HEK293 (cell line): ENCODE results near the gene KRT15.

Source experiments
- FEZF1 ChIP-seq: fragments of 450-650 bp; formaldehyde crosslinking; IDR thresholded peaks from 2 replicates; pipeline ENCODE4 v1.5.1; 2016; ENCODE audit warnings: missing biosample characterization, missing genetic modification characterization
- GLIS1 ChIP-seq: fragments of 450-650 bp; formaldehyde crosslinking; IDR thresholded peaks from 2 replicates; pipeline ENCODE4 v1.5.1; 2016; ENCODE audit warnings: missing biosample characterization, missing genetic modification characterization
- GLIS2 ChIP-seq: fragments of 450-650 bp; formaldehyde crosslinking; IDR thresholded peaks from 2 replicates; pipeline ENCODE4 v1.5.1; 2016; ENCODE audit warnings: missing biosample characterization, missing genetic modification characterization
- SP7 ChIP-seq: fragments of 450-650 bp; formaldehyde crosslinking; IDR thresholded peaks from 2 replicates; pipeline ENCODE4 v1.5.1; 2016; ENCODE audit warnings: missing biosample characterization, missing genetic modification characterization
- TRIM28 ChIP-seq: IDR thresholded peaks from 2 replicates; pipeline ENCODE4 v1.6.1; 2011; ENCODE audit warnings: low read length, control low read depth, borderline replicate concordance
- ZBTB17 ChIP-seq: fragments of 450-650 bp; formaldehyde crosslinking; IDR thresholded peaks from 2 replicates; pipeline ENCODE4 v1.5.1; 2016; ENCODE audit warnings: missing biosample characterization, missing genetic modification characterization
- ZNF10 ChIP-seq: fragments of 450-650 bp; formaldehyde crosslinking; IDR thresholded peaks from 2 replicates; pipeline ENCODE4 v1.5.1; 2017; ENCODE audit warnings: missing biosample characterization, missing genetic modification characterization
- ZNF146 ChIP-seq: fragments of 450-650 bp; formaldehyde crosslinking; IDR thresholded peaks from 2 replicates; pipeline ENCODE4 v1.5.1; 2016; ENCODE audit warnings: missing biosample characterization, missing genetic modification characterization
- ZNF175 ChIP-seq: fragments of 450-650 bp; formaldehyde crosslinking; IDR thresholded peaks from 2 replicates; pipeline ENCODE4 v1.5.1; 2016; ENCODE audit warnings: missing biosample characterization, missing genetic modification characterization
- ZNF23 ChIP-seq: fragments of 450-650 bp; formaldehyde crosslinking; IDR thresholded peaks from 2 replicates; pipeline ENCODE4 v1.5.1; 2016; ENCODE audit warnings: missing biosample characterization, missing genetic modification characterization, borderline replicate concordance
- ZNF302 ChIP-seq: fragments of 450-650 bp; formaldehyde crosslinking; IDR thresholded peaks from 2 replicates; pipeline ENCODE4 v1.5.1; 2016; ENCODE audit warnings: missing biosample characterization, missing genetic modification characterization, low read depth
- ZNF394 ChIP-seq: fragments of 450-650 bp; formaldehyde crosslinking; IDR thresholded peaks from 2 replicates; pipeline ENCODE4 v1.5.1; 2016; ENCODE audit warnings: missing biosample characterization, missing genetic modification characterization, mild to moderate bottlenecking, moderate library complexity, borderline replicate concordance
- ZNF48 ChIP-seq: fragments of 450-650 bp; formaldehyde crosslinking; IDR thresholded peaks from 2 replicates; pipeline ENCODE4 v1.5.1; 2016; ENCODE audit warnings: missing biosample characterization, missing genetic modification characterization
- ZNF560 ChIP-seq: fragments of 450-650 bp; formaldehyde crosslinking; IDR thresholded peaks from 2 replicates; pipeline ENCODE4 v1.5.1; 2017; ENCODE audit warnings: missing biosample characterization, missing genetic modification characterization, borderline replicate concordance
- ZNF596 ChIP-seq: fragments of 450-650 bp; IDR thresholded peaks from 2 replicates; pipeline ENCODE4 v1.5.0; 2018; ENCODE audit warnings: missing biosample characterization, mild to moderate bottlenecking, missing genetic modification characterization, moderate library complexity
- ZNF623 ChIP-seq: fragments of 450-650 bp; formaldehyde crosslinking; IDR thresholded peaks from 2 replicates; pipeline ENCODE4 v1.5.1; 2016; ENCODE audit warnings: missing biosample characterization, missing genetic modification characterization
- ZSCAN30 ChIP-seq: fragments of 450-650 bp; IDR thresholded peaks from 2 replicates; pipeline ENCODE4 v1.5.1; 2018; ENCODE audit warnings: missing biosample characterization, mild to moderate bottlenecking, missing genetic modification characterization, moderate library complexity
- TF ChIP-seq, protein P1 (sequence below): fragments of 450-650 bp; formaldehyde crosslinking; IDR thresholded peaks from 2 replicates; pipeline ENCODE4 v1.5.1; 2016; ENCODE audit warnings: missing biosample characterization, missing genetic modification characterization
- TF ChIP-seq, protein P2 (sequence below): fragments of 450-650 bp; formaldehyde crosslinking; IDR thresholded peaks from 2 replicates; pipeline ENCODE4 v1.5.1; 2016; ENCODE audit warnings: missing biosample characterization, missing genetic modification characterization, borderline replicate concordance
- TF ChIP-seq, protein P3 (sequence below): fragments of 450-650 bp; formaldehyde crosslinking; IDR thresholded peaks from 2 replicates; pipeline ENCODE4 v1.5.1; 2016; ENCODE audit warnings: missing biosample characterization, missing genetic modification characterization
- TF ChIP-seq, protein P4 (sequence below): fragments of 450-650 bp; formaldehyde crosslinking; IDR thresholded peaks from 2 replicates; pipeline ENCODE4 v1.5.1; 2016; ENCODE audit warnings: missing biosample characterization, missing genetic modification characterization
- TF ChIP-seq, protein P5 (sequence below): fragments of 450-650 bp; formaldehyde crosslinking; IDR thresholded peaks from 2 replicates; pipeline ENCODE4 v1.5.1; 2017; ENCODE audit warnings: missing biosample characterization, missing genetic modification characterization
- TF ChIP-seq, protein P6 (sequence below): fragments of 450-650 bp; formaldehyde crosslinking; IDR thresholded peaks from 2 replicates; pipeline ENCODE4 v1.5.1; 2016; ENCODE audit warnings: missing biosample characterization, missing genetic modification characterization

Gene KRT15

DNA sequence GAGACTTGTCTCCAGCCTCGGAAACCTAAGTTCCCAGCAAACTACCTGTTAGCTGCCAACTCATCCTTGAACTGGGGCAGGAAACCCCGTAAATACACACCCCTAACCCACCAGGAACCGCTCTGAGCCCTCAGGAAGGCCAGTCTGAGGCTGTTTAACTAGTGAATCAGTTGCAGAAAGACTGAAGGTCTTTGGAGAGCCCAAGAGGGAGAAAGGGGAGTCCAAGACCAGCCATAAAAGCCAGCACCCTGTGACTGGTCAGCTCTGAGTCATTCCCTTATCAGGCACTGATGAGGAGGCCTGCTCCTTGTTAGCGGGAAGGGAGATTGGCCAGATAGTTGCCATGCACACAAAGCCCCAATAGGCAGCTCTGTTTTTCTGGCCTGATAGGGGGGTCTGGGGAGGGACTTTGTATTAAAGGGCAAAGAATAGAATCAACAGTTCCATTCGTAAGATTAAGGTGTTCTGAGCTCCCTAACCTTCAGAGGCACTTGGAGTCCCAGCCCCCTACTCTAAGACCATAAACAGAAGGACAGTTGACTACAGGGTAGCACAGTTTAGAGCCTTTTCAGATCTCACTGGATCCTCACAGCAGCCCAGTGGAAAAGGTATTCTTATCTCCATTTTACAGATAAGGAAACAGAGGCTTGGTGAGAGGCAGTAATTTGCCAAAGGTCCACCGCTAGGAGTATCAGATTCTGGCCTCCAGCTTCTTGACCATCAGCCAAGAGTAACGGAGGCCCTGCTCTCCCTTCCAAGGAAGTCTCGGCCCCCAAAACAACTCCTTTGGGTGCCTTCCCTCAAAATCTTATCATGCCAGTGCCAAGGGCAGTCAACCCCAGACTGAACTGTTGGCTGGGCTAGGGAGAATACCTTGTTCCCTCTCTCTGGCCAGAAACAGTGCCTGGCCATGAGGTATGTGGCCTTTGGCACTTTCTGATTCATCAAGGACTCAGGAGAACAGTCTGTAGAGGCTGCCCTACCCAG lies 11.7 kb upstream of the KRT15 start (continued):
- TF ChIP-seq, protein P1, sequence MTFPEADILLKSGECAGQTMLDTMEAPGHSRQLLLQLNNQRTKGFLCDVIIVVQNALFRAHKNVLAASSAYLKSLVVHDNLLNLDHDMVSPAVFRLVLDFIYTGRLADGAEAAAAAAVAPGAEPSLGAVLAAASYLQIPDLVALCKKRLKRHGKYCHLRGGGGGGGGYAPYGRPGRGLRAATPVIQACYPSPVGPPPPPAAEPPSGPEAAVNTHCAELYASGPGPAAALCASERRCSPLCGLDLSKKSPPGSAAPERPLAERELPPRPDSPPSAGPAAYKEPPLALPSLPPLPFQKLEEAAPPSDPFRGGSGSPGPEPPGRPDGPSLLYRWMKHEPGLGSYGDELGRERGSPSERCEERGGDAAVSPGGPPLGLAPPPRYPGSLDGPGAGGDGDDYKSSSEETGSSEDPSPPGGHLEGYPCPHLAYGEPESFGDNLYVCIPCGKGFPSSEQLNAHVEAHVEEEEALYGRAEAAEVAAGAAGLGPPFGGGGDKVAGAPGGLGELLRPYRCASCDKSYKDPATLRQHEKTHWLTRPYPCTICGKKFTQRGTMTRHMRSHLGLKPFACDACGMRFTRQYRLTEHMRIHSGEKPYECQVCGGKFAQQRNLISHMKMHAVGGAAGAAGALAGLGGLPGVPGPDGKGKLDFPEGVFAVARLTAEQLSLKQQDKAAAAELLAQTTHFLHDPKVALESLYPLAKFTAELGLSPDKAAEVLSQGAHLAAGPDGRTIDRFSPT (tag by site-specific recombination) = no peak
- no peak for TF ChIP-seq GLIS2 (tag by site-specific recombination)
- TF ChIP-seq ZNF48 (tag by site-specific recombination) = no peak
- peak; percentile 44 for TF ChIP-seq SP7 (tag by site-specific recombination)
- TF ChIP-seq, protein P2, sequence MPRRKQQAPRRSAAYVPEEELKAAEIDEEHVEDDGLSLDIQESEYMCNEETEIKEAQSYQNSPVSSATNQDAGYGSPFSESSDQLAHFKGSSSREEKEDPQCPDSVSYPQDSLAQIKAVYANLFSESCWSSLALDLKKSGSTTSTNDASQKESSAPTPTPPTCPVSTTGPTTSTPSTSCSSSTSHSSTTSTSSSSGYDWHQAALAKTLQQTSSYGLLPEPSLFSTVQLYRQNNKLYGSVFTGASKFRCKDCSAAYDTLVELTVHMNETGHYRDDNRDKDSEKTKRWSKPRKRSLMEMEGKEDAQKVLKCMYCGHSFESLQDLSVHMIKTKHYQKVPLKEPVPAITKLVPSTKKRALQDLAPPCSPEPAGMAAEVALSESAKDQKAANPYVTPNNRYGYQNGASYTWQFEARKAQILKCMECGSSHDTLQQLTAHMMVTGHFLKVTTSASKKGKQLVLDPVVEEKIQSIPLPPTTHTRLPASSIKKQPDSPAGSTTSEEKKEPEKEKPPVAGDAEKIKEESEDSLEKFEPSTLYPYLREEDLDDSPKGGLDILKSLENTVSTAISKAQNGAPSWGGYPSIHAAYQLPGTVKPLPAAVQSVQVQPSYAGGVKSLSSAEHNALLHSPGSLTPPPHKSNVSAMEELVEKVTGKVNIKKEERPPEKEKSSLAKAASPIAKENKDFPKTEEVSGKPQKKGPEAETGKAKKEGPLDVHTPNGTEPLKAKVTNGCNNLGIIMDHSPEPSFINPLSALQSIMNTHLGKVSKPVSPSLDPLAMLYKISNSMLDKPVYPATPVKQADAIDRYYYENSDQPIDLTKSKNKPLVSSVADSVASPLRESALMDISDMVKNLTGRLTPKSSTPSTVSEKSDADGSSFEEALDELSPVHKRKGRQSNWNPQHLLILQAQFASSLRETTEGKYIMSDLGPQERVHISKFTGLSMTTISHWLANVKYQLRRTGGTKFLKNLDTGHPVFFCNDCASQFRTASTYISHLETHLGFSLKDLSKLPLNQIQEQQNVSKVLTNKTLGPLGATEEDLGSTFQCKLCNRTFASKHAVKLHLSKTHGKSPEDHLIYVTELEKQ (tag by site-specific recombination) = no peak
- TF ChIP-seq FEZF1 = 0 out of 2 replicates have a peak, but pooled peaks have one; percentile 18
- no peak for TF ChIP-seq ZNF623 (tag by site-specific recombination)
- TF ChIP-seq, protein P3, sequence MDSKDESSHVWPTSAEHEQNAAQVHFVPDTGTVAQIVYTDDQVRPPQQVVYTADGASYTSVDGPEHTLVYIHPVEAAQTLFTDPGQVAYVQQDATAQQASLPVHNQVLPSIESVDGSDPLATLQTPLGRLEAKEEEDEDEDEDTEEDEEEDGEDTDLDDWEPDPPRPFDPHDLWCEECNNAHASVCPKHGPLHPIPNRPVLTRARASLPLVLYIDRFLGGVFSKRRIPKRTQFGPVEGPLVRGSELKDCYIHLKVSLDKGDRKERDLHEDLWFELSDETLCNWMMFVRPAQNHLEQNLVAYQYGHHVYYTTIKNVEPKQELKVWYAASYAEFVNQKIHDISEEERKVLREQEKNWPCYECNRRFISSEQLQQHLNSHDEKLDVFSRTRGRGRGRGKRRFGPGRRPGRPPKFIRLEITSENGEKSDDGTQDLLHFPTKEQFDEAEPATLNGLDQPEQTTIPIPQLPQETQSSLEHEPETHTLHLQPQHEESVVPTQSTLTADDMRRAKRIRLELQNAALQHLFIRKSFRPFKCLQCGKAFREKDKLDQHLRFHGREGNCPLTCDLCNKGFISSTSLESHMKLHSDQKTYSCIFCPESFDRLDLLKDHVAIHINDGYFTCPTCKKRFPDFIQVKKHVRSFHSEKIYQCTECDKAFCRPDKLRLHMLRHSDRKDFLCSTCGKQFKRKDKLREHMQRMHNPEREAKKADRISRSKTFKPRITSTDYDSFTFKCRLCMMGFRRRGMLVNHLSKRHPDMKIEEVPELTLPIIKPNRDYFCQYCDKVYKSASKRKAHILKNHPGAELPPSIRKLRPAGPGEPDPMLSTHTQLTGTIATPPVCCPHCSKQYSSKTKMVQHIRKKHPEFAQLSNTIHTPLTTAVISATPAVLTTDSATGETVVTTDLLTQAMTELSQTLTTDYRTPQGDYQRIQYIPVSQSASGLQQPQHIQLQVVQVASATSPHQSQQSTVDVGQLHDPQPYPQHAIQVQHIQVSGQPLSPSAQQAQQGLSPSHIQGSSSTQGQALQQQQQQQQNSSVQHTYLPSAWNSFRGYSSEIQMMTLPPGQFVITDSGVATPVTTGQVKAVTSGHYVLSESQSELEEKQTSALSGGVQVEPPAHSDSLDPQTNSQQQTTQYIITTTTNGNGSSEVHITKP = peak; percentile 84
- TF ChIP-seq TRIM28 = peak; percentile 48; the same call in 1 of the 2 replicates
- no peak for TF ChIP-seq ZNF146 (tag by site-specific recombination)
- peak; percentile 6; the same call in 1 of the 2 replicates for TF ChIP-seq ZSCAN30 (tag by site-specific recombination)
- no peak for TF ChIP-seq ZNF560 (tag by site-specific recombination)
- TF ChIP-seq ZBTB17 = peak; percentile 41; the same call in 1 of the 2 replicates
- TF ChIP-seq ZNF10 = peak; percentile 98
- no peak for TF ChIP-seq ZNF596 (tag by site-specific recombination)
- no peak for TF ChIP-seq ZNF175 (tag by site-specific recombination)
- no peak for TF ChIP-seq ZNF394
- TF ChIP-seq, protein P4, sequence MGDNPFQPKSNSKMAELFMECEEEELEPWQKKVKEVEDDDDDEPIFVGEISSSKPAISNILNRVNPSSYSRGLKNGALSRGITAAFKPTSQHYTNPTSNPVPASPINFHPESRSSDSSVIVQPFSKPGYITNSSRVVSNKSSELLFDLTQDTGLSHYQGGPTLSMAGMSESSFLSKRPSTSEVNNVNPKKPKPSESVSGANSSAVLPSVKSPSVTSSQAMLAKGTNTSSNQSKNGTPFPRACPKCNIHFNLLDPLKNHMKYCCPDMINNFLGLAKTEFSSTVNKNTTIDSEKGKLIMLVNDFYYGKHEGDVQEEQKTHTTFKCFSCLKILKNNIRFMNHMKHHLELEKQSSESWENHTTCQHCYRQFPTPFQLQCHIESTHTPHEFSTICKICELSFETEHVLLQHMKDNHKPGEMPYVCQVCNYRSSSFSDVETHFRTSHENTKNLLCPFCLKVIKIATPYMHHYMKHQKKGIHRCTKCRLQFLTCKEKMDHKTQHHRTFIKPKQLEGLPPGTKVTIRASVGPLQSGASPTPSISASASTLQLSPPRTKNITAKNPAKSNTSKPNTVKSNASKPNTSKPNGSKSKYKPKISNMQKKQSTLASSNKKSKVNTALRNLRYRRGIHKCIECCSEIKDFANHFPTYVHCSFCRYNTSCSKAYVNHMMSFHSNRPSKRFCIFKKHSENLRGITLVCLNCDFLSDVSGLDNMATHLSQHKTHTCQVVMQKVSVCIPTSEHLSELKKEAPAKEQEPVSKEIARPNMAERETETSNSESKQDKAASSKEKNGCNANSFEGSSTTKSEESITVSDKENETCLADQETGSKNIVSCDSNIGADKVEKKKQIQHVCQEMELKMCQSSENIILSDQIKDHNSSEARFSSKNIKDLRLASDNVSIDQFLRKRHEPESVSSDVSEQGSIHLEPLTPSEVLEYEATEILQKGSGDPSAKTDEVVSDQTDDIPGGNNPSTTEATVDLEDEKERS (tag by site-specific recombination) = no peak
- TF ChIP-seq, protein P5, sequence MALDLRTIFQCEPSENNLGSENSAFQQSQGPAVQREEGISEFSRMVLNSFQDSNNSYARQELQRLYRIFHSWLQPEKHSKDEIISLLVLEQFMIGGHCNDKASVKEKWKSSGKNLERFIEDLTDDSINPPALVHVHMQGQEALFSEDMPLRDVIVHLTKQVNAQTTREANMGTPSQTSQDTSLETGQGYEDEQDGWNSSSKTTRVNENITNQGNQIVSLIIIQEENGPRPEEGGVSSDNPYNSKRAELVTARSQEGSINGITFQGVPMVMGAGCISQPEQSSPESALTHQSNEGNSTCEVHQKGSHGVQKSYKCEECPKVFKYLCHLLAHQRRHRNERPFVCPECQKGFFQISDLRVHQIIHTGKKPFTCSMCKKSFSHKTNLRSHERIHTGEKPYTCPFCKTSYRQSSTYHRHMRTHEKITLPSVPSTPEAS = no peak
- TF ChIP-seq, protein P6, sequence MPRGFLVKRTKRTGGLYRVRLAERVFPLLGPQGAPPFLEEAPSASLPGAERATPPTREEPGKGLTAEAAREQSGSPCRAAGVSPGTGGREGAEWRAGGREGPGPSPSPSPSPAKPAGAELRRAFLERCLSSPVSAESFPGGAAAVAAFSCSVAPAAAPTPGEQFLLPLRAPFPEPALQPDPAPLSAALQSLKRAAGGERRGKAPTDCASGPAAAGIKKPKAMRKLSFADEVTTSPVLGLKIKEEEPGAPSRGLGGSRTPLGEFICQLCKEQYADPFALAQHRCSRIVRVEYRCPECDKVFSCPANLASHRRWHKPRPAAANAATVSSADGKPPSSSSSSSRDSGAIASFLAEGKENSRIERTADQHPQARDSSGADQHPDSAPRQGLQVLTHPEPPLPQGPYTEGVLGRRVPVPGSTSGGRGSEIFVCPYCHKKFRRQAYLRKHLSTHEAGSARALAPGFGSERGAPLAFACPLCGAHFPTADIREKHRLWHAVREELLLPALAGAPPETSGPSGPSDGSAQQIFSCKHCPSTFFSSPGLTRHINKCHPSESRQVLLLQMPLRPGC (tag by site-specific recombination) = no peak
- no peak for TF ChIP-seq ZNF302 (tag by site-specific recombination)
- TF ChIP-seq GLIS1 (tag by site-specific recombination) = peak; percentile 44
- TF ChIP-seq ZNF23 (tag by site-specific recombination) = no peak
